Breast epithelium (tissue), 4 donors: ENCODE measurements around the gene DNAH7. TPM values are rescaled to one million over a fixed set of nuclear protein-coding genes. Genes with fewer than 3 reads are reported as not detected.
"Not testable (repeated sequence)": the region's sequence is repeated elsewhere in the genome, so short reads cannot be mapped to it uniquely, and the experiment has no call there.

Experiments used
- DNase-seq, 2 donors: peaks; one replicate each; pipeline ENCODE4 v3.0.0-alpha.2; 2019; ENCODE audit warnings: low spot score in 2 of 2
- H3K27ac ChIP-seq, 2 donors: fragments of 200-600 bp; sonication (generic) in 1 of 2; one replicate each; pipeline ENCODE4 v1.5.1; 2016 to 2019; ENCODE audit warnings: mild to moderate bottlenecking in 1 of 2
- H3K27me3 ChIP-seq, 2 donors: fragments of 200-600 bp; sonication (generic) in 1 of 2; one replicate each; pipeline versions ENCODE4 v1.5.1 to v1.6.0; 2017 to 2019; ENCODE audit warnings: control low read depth in 1 of 2, mild to moderate bottlenecking in 1 of 2
- H3K36me3 ChIP-seq: fragments of 200-600 bp; one replicate; pipeline ENCODE4 v1.5.1; 2019
- H3K4me1 ChIP-seq, 2 donors: fragments of 200-600 bp; sonication (generic); one replicate each; pipeline ENCODE4 v1.5.1; 2016 to 2019; ENCODE audit warnings: control low read depth in 1 of 2
- H3K4me3 ChIP-seq, 3 donors: fragments of 200-600 bp; sonication (generic); 1 replicate in 2 of 3; 2 replicates in 1 of 3; pipeline ENCODE4 v1.5.1; 2016 to 2019; ENCODE audit warnings: mild to moderate bottlenecking in 3 of 3, moderate library complexity in 2 of 3
- H3K9me3 ChIP-seq, 2 donors: fragments of 200-600 bp; sonication (generic) in 1 of 2; one replicate each; pipeline ENCODE4 v1.5.1; 2016 to 2019; ENCODE audit warnings: control low read depth in 1 of 2
- CTCF ChIP-seq, 3 donors: fragments of 450-650 bp; IDR thresholded peaks; one replicate each; pipeline ENCODE4 v1.5.1; 2016 to 2017; ENCODE audit warnings: antibody characterized with exemption in 3 of 3, mild to moderate bottlenecking in 3 of 3, moderate library complexity in 3 of 3
- POLR2A ChIP-seq: fragments of 450-650 bp; IDR thresholded peaks from one replicate; pipeline ENCODE4 v1.6.1; 2016; ENCODE audit warnings: antibody characterized with exemption, mild to moderate bottlenecking, moderate library complexity
- POLR2AphosphoS5 ChIP-seq, 3 donors: sonication (generic); formaldehyde crosslinking; IDR thresholded peaks; one replicate each; pipeline ENCODE4 v1.6.1; 2017; ENCODE audit warnings: antibody characterized with exemption in 3 of 3
- intact Hi-C: fragments of 100-400 bp; cut with DNase I; formaldehyde crosslinking; loops from one replicate; pipeline ENCODE4 v1.15.1; 2023; ENCODE audit warnings: low total_unique reads
- total RNA-seq, 3 donors: library from RNA; depleted of rRNA; stranded (reverse); fragments of >200 nt; gene quantifications; one replicate each; pipeline ENCODE4 v1.1.0, GENCODE V29; 2016

The DNAH7 gene
- total RNA-seq, 3 donors from 2014 or later, result 1.3 to 10.5 (median 7.2) TPM

GRCh38 chr2:195925120-195925519 is 143.5 kb downstream of the DNAH7 start:
- no peak overlapping the region for H3K27ac ChIP-seq
- H3K36me3 ChIP-seq, result no peaks in the 10 kb centered on the region
- H3K4me1 ChIP-seq, result no peaks in the 10 kb centered on the region
- DNase-seq, result no peak
- H3K9me3 ChIP-seq, result peaks cover 0 to 4% of the 10 kb centered on the region in 2 donors
- intact Hi-C loops, result no loop called here
- H3K4me3 ChIP-seq, result no peak overlapping the region
- TF ChIP-seq CTCF (IDR thresholded peaks at IDR 0.05) (no peak), POLR2AphosphoS5 (IDR thresholded peaks at IDR 0.05) (no peak), POLR2A (no peak)
- no peaks in the 10 kb centered on the region for H3K27me3 ChIP-seq

- no peak for DNase-seq
- H3K27ac ChIP-seq, result no peak overlapping the region
- no peak for TF ChIP-seq POLR2AphosphoS5 (IDR thresholded peaks at IDR 0.05)
- no peak for TF ChIP-seq POLR2A
- no peak for TF ChIP-seq CTCF (IDR thresholded peaks at IDR 0.05)
- no peaks in the 10 kb centered on the region for H3K4me1 ChIP-seq
- intact Hi-C loops, result no loop called here
- no peaks in the 10 kb centered on the region for H3K27me3 ChIP-seq
- H3K36me3 ChIP-seq, result no peaks in the 10 kb centered on the region
- H3K9me3 ChIP-seq, result peaks cover 0 to 5% of the 10 kb centered on the region in 2 donors
- no peak overlapping the region for H3K4me3 ChIP-seq
Observed at GRCh38 chr2:195923889-195924288, 144.7 kb downstream of the DNAH7 start.

- H3K4me1 ChIP-seq, H3K9me3 ChIP-seq, DNase-seq, H3K27ac ChIP-seq, H3K4me3 ChIP-seq, intact Hi-C loops, H3K36me3 ChIP-seq, H3K27me3 ChIP-seq: not testable (repeated sequence)
Observed at GRCh38 chr2:195917021-195917600, 151.5 kb downstream of the DNAH7 start.

- no peak for DNase-seq
- intact Hi-C loops, result no loop called here
- TF ChIP-seq POLR2AphosphoS5 (IDR thresholded peaks at IDR 0.05), result no peak
- no peak for TF ChIP-seq POLR2A
- no peak for TF ChIP-seq CTCF (IDR thresholded peaks at IDR 0.05)
- Histone ChIP-seq H3K27ac (no peak overlapping the region), H3K9me3 (no peaks in the 10 kb centered on the region), H3K27me3 (no peaks in the 10 kb centered on the region), H3K4me3 (no peak overlapping the region), H3K4me1 (no peaks in the 10 kb centered on the region), H3K36me3 (no peaks in the 10 kb centered on the region)
Observed at GRCh38 chr2:195912079-195912478, 156.6 kb downstream of the DNAH7 start.

GRCh38 chr2:195910570-195910969 is 158.1 kb downstream of the DNAH7 start:
- intact Hi-C loops, result no loop called here

More at GRCh38 chr2:195910570-195910969, 158.1 kb downstream of the DNAH7 start:
- Histone ChIP-seq H3K27me3 (no peaks in the 10 kb centered on the region), H3K4me1 (no peaks in the 10 kb centered on the region), H3K4me3 (no peak overlapping the region), H3K9me3 (no peaks in the 10 kb centered on the region), H3K27ac (no peak overlapping the region), H3K36me3 (no peaks in the 10 kb centered on the region)
- DNase-seq, result no peak
- no peak for TF ChIP-seq POLR2A
- no peak for TF ChIP-seq POLR2AphosphoS5 (IDR thresholded peaks at IDR 0.05)
- no peak for TF ChIP-seq CTCF (IDR thresholded peaks at IDR 0.05)
